Measurements from ENCODE around the gene MTHFD1L. TPM values are rescaled to one million over a fixed set of nuclear protein-coding genes. Genes with fewer than 3 reads are reported as not detected.

MTHFD1L gene
- total RNA-seq, 1 donor from 2014 or later = 107 TPM

DNA sequence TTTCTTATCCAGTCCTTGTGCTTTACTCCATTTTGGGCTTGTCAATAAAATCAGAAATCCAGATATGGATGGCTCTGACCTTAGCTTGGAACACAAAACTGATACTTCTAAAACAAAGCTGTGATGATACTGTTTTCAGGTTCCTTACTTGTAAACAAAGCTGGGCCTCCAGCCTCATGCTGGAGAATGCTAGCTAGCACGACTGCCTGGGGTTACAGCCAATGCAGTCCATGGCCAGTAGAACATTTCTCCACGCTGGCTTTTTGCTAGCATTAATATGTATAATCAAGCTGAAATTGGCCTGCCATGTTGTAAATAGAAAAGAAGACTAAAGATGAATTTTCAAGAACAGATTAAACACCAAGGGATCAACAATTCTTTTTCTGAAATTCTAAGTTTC is 63.9 kb downstream of the MTHFD1L start:
- H3K4me1 Mint-ChIP-seq (ENCODE audit: low read depth, unreplicated experiment) = peaks cover 13% of the 10 kb centered on the region
- H3K4me3 ChIP-seq (ENCODE audit: insufficient read depth, low read depth, low read length) = no peak overlapping the region
- H3K4me1 ChIP-seq (ENCODE audit: insufficient read depth, low read length) = peaks cover 4% of the 10 kb centered on the region
- H4K20me1 ChIP-seq (ENCODE audit: insufficient read depth, low read length) = no peaks in the 10 kb centered on the region
- no peak overlapping the region for H3K27ac Mint-ChIP-seq (ENCODE audit: unreplicated experiment)
- H3K4me3 Mint-ChIP-seq (ENCODE audit: unreplicated experiment) = no peak overlapping the region
- no peak overlapping the region for H3K4me2 ChIP-seq (ENCODE audit: low read length)
- H3K9me3 Mint-ChIP-seq (ENCODE audit: unreplicated experiment) = no peaks in the 10 kb centered on the region
- DNase-seq (ENCODE audit: low read depth) (no peak), FAIRE-seq (no peak)
- no peaks in the 10 kb centered on the region for H3K27me3 ChIP-seq (ENCODE audit: insufficient read depth, low read length)
- peaks cover 19% of the 10 kb centered on the region for H3K36me3 Mint-ChIP-seq (ENCODE audit: low read depth, unreplicated experiment)
- no peaks in the 10 kb centered on the region for H3K27me3 Mint-ChIP-seq (ENCODE audit: low read depth, unreplicated experiment)
- H3K9me3 ChIP-seq (ENCODE audit: insufficient read depth, low read depth, low read length) = no peaks in the 10 kb centered on the region
- TF ChIP-seq, protein P1, sequence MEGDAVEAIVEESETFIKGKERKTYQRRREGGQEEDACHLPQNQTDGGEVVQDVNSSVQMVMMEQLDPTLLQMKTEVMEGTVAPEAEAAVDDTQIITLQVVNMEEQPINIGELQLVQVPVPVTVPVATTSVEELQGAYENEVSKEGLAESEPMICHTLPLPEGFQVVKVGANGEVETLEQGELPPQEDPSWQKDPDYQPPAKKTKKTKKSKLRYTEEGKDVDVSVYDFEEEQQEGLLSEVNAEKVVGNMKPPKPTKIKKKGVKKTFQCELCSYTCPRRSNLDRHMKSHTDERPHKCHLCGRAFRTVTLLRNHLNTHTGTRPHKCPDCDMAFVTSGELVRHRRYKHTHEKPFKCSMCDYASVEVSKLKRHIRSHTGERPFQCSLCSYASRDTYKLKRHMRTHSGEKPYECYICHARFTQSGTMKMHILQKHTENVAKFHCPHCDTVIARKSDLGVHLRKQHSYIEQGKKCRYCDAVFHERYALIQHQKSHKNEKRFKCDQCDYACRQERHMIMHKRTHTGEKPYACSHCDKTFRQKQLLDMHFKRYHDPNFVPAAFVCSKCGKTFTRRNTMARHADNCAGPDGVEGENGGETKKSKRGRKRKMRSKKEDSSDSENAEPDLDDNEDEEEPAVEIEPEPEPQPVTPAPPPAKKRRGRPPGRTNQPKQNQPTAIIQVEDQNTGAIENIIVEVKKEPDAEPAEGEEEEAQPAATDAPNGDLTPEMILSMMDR (IDR thresholded peaks at IDR 0.05; ENCODE audit: insufficient read depth, low read depth, low read length) = no peak
- no peak for TF ChIP-seq EZH2 (IDR thresholded peaks at IDR 0.05; ENCODE audit: insufficient read depth, low read length)
- no peaks in the 10 kb centered on the region for H3K79me2 ChIP-seq (ENCODE audit: insufficient read depth, low read length)
- H3K36me3 ChIP-seq (ENCODE audit: insufficient read depth, low read length) = peaks cover 4% of the 10 kb centered on the region
- peak overlapping the region; percentile 17 for H3K9ac ChIP-seq (ENCODE audit: low read length)
- no peak overlapping the region for H2AFZ ChIP-seq (ENCODE audit: low read depth, low read length)
- peak overlapping the region; percentile 17 for H3K27ac ChIP-seq (ENCODE audit: low read depth, low read length)

DNA sequence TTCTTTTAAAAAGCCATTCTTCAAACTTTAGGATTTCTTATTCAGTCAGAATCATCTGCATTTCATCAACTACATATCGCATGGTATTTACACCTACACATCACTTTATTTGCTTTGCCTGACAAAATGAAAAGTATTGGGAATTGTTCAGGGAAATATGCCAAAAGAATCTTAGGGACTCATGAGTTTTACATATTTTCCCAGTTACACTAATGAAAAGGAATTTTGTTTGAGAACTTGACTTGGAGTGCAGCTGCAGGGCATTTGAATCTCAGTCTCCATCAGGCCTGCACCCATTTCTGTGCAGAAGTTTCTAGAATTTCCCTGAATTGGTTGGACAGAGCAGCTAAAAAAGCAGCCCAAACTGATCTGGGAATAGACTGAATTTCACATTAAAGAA is 65.3 kb downstream of the MTHFD1L start:
- H3K27me3 ChIP-seq (ENCODE audit: insufficient read depth, low read length) = no peaks in the 10 kb centered on the region
- DNase-seq (ENCODE audit: low read depth) = peak; percentile 90
- Mint-ChIP-seq H3K27ac (ENCODE audit: unreplicated experiment) (no peak overlapping the region), H3K27me3 (ENCODE audit: low read depth, unreplicated experiment) (no peaks in the 10 kb centered on the region), H3K9me3 (ENCODE audit: unreplicated experiment) (no peaks in the 10 kb centered on the region), H3K4me1 (ENCODE audit: low read depth, unreplicated experiment) (peaks cover 24% of the 10 kb centered on the region), H3K36me3 (ENCODE audit: low read depth, unreplicated experiment) (peaks cover 19% of the 10 kb centered on the region), H3K4me3 (ENCODE audit: unreplicated experiment) (no peak overlapping the region)
- H3K36me3 ChIP-seq (ENCODE audit: insufficient read depth, low read length) = peaks cover under 1% of the 10 kb centered on the region
- no peaks in the 10 kb centered on the region for H4K20me1 ChIP-seq (ENCODE audit: insufficient read depth, low read length)
- H3K9me3 ChIP-seq (ENCODE audit: insufficient read depth, low read depth, low read length) = no peaks in the 10 kb centered on the region
- peak overlapping the region; percentile 44 for H3K9ac ChIP-seq (ENCODE audit: low read length)
- no peak overlapping the region for H3K4me2 ChIP-seq (ENCODE audit: low read length)
- no peak for FAIRE-seq
- H2AFZ ChIP-seq (ENCODE audit: low read depth, low read length) = no peak overlapping the region
- H3K27ac ChIP-seq (ENCODE audit: low read depth, low read length) = peak overlapping the region; percentile 73
- TF ChIP-seq, protein P1 (IDR thresholded peaks at IDR 0.05; ENCODE audit: insufficient read depth, low read depth, low read length) = no peak
- no peak for TF ChIP-seq EZH2 (IDR thresholded peaks at IDR 0.05; ENCODE audit: insufficient read depth, low read length)
- no peak overlapping the region for H3K4me3 ChIP-seq (ENCODE audit: insufficient read depth, low read depth, low read length)
- no peaks in the 10 kb centered on the region for H3K79me2 ChIP-seq (ENCODE audit: insufficient read depth, low read length)
- peaks cover 4% of the 10 kb centered on the region for H3K4me1 ChIP-seq (ENCODE audit: insufficient read depth, low read length)

DNA sequence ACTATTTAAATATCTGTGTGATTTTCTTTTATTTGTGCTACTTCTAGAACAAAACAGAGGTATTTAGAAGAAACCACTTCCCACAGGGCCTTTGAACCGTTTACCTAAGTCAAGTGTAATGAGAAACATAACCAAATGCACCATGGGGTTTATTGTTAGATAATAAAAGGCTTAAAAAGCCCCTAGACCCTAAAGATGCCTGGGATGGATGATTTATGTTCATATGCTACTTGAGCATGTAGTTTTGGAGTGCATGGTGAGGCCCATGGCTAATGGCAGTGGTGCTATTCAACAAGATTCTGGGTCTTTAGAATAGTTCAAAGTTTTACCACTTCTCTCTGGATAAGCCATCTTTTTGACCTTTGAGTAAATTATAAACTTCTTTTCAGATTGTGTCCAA is 65.9 kb downstream of the MTHFD1L start:
- Histone ChIP-seq H3K4me1 (ENCODE audit: insufficient read depth, low read length) (peaks cover 4% of the 10 kb centered on the region), H3K79me2 (ENCODE audit: insufficient read depth, low read length) (no peaks in the 10 kb centered on the region), H3K9ac (ENCODE audit: low read length) (peak overlapping the region; percentile 44), H3K9me3 (ENCODE audit: insufficient read depth, low read depth, low read length) (no peaks in the 10 kb centered on the region), H4K20me1 (ENCODE audit: insufficient read depth, low read length) (no peaks in the 10 kb centered on the region), H3K27me3 (ENCODE audit: insufficient read depth, low read length) (no peaks in the 10 kb centered on the region), H3K27ac (ENCODE audit: low read depth, low read length) (peak overlapping the region; percentile 73), H3K4me3 (ENCODE audit: insufficient read depth, low read depth, low read length) (no peak overlapping the region), H3K4me2 (ENCODE audit: low read length) (no peak overlapping the region), H3K36me3 (ENCODE audit: insufficient read depth, low read length) (no peaks in the 10 kb centered on the region), H2AFZ (ENCODE audit: low read depth, low read length) (no peak overlapping the region)
- H3K27me3 Mint-ChIP-seq (ENCODE audit: low read depth, unreplicated experiment) = no peaks in the 10 kb centered on the region
- H3K4me3 Mint-ChIP-seq (ENCODE audit: unreplicated experiment) = no peak overlapping the region
- FAIRE-seq (no peak), DNase-seq (ENCODE audit: low read depth) (no peak)
- TF ChIP-seq, protein P1 (IDR thresholded peaks at IDR 0.05; ENCODE audit: insufficient read depth, low read depth, low read length) = no peak
- TF ChIP-seq EZH2 (IDR thresholded peaks at IDR 0.05; ENCODE audit: insufficient read depth, low read length) = no peak
- H3K4me1 Mint-ChIP-seq (ENCODE audit: low read depth, unreplicated experiment) = peaks cover 25% of the 10 kb centered on the region
- peak overlapping the region; percentile 26 for H3K27ac Mint-ChIP-seq (ENCODE audit: unreplicated experiment)
- no peaks in the 10 kb centered on the region for H3K9me3 Mint-ChIP-seq (ENCODE audit: unreplicated experiment)
- H3K36me3 Mint-ChIP-seq (ENCODE audit: low read depth, unreplicated experiment) = peaks cover 17% of the 10 kb centered on the region

Data from astrocyte (in vitro differentiated cells and primary cell).